Endothelial cell of umbilical vein (primary cell): ENCODE measurements around the gene TRMT61B. TPM values are rescaled to one million over a fixed set of nuclear protein-coding genes. Genes with fewer than 3 reads are reported as not detected.

Source experiments
- BruUV-seq: library from RNA; stranded (reverse); fragments of 400-500 nt; replicated peaks from 2 replicates; lab custom pipeline; 2021; lab: Mats Ljungman, UMichigan
- CTCF ChIA-PET: fragments of 300-600, 350-600 bp; sonication (Branson Sonifier 250); formaldehyde crosslinking; loops from one replicate; lab custom pipeline; 2021; ENCODE audit warnings: antibody characterized with exemption, inconsistent platforms; lab: Charles Lee
- POLR2A ChIA-PET: fragments of 300-600, 350-600 bp; sonication (Branson Sonifier 250); formaldehyde crosslinking; loops from one replicate; lab custom pipeline; 2021; ENCODE audit warnings: antibody characterized with exemption, inconsistent platforms; lab: Charles Lee
- DNase-seq: peaks from one replicate; pipeline ENCODE4 v3.0.0-alpha.2; 2011; ENCODE audit warnings: low read depth, low spot score
- FAIRE-seq: peaks from 2 replicates; lab custom pipeline; 2011; peaks lifted over from hg19 to GRCh38; lab: Jason Lieb, UNC
- H2AFZ ChIP-seq: 2 replicates; pipeline ENCODE4 v1.6.0; 2012; ENCODE audit warnings: low read depth, low read length, control low read depth, inconsistent platforms
- H3K27ac ChIP-seq: 2 replicates; pipeline ENCODE4 v1.5.1; 2011; ENCODE audit warnings: low read depth, mild to moderate bottlenecking, control low read depth, low read length, moderate library complexity; ENCODE audit not compliant: insufficient read depth
- H3K27me3 ChIP-seq, 2 experiments: 2 replicates each; pipeline versions ENCODE4 v1.6.0 to v1.6.1; 2011; ENCODE audit warnings: low read length in 2 of 2, mixed read lengths in 1 of 2; ENCODE audit not compliant: control insufficient read depth in 2 of 2, insufficient read depth in 2 of 2
- H3K36me3 ChIP-seq, 2 experiments: 2 replicates in 1 of 2; 3 replicates in 1 of 2; pipeline ENCODE4 v1.5.1; 2011; ENCODE audit warnings: low read length in 2 of 2, mild to moderate bottlenecking in 1 of 2, moderate library complexity in 1 of 2; ENCODE audit not compliant: control insufficient read depth in 2 of 2, insufficient read depth in 2 of 2; ENCODE audit errors: extremely low read depth in 1 of 2
- H3K4me1 ChIP-seq: 3 replicates; pipeline ENCODE4 v1.5.1; 2011; ENCODE audit warnings: mild to moderate bottlenecking, low read length; ENCODE audit not compliant: control insufficient read depth, insufficient read depth; ENCODE audit errors: extremely low read depth
- H3K4me2 ChIP-seq: 2 replicates; pipeline ENCODE4 v1.6.1; 2011; ENCODE audit warnings: low read length, control low read depth, mixed read lengths; ENCODE audit not compliant: insufficient read depth
- H3K4me3 ChIP-seq, 3 experiments: fragments of 200-600 bp in 1 of 3; sonication (generic), shearing (Covaris generic) in 1 of 3; replicated peaks in 1 of 3; 2 replicates each; pipeline ENCODE4 v1.5.1; 2011 to 2016; ENCODE audit warnings: control low read depth in 3 of 3, low read length in 3 of 3, mild to moderate bottlenecking in 2 of 3, inconsistent platforms in 1 of 3, low read depth in 1 of 3, moderate library complexity in 1 of 3; ENCODE audit not compliant: insufficient read depth in 1 of 3
- H3K79me2 ChIP-seq: 2 replicates; pipeline ENCODE4 v1.6.0; 2012; ENCODE audit warnings: low read length, inconsistent platforms; ENCODE audit not compliant: control insufficient read depth, insufficient read depth
- H3K9ac ChIP-seq: replicated peaks from 2 replicates; pipeline ENCODE3; 2011; ENCODE audit warnings: low read length, control low read depth; ENCODE audit not compliant: insufficient read depth; ENCODE audit errors: extremely low read depth
- H3K9me1 ChIP-seq: replicated peaks from 3 replicates; pipeline ENCODE4 v1.6.0; 2011; ENCODE audit warnings: mild to moderate bottlenecking, low read length; ENCODE audit not compliant: control insufficient read depth, insufficient read depth; ENCODE audit errors: extremely low read depth
- H3K9me3 ChIP-seq: replicated peaks from 2 replicates; pipeline ENCODE4 v1.5.1; 2012; ENCODE audit warnings: low read length, inconsistent platforms; ENCODE audit not compliant: control insufficient read depth, insufficient read depth
- H4K20me1 ChIP-seq: replicated peaks from 2 replicates; pipeline ENCODE3; 2011; ENCODE audit warnings: mild to moderate bottlenecking, low read length; ENCODE audit not compliant: control insufficient read depth, insufficient read depth; ENCODE audit errors: extremely low read depth
- EZH2 ChIP-seq: IDR thresholded peaks from 2 replicates; pipeline ENCODE4 v1.6.1; 2012; ENCODE audit warnings: borderline replicate concordance, low read depth, mild to moderate bottlenecking, moderate library complexity, low read length, inconsistent platforms; ENCODE audit not compliant: severe bottlenecking
- FOS ChIP-seq: IDR thresholded peaks from 2 replicates; pipeline ENCODE4 v1.6.1; 2011; ENCODE audit warnings: mild to moderate bottlenecking, low read length, moderate library complexity, borderline replicate concordance; ENCODE audit not compliant: insufficient read depth
- GATA2 ChIP-seq: IDR thresholded peaks from 2 replicates; pipeline ENCODE4 v1.7.0; 2011; ENCODE audit warnings: low read depth, mild to moderate bottlenecking, moderate library complexity, mixed read lengths, low read length; ENCODE audit not compliant: insufficient read length, insufficient read depth
- JUN ChIP-seq: IDR thresholded peaks from 2 replicates; pipeline ENCODE4 v1.6.1; 2011; ENCODE audit warnings: borderline replicate concordance, low read depth; ENCODE audit not compliant: insufficient read length, insufficient read depth
- MYC ChIP-seq: IDR thresholded peaks from one replicate; pipeline ENCODE4 v1.6.1; 2011; ENCODE audit warnings: mild to moderate bottlenecking, low read depth, low read length
- POLR2A ChIP-seq: IDR thresholded peaks from 2 replicates; pipeline ENCODE4 v1.6.1; 2012; ENCODE audit warnings: low read depth, mild to moderate bottlenecking, control low read depth, low read length
- POLR2AphosphoS5 ChIP-seq: IDR thresholded peaks from 2 replicates; pipeline ENCODE4 v1.6.1; 2012; ENCODE audit warnings: low read depth, mild to moderate bottlenecking, control low read depth, low read length, moderate library complexity; ENCODE audit not compliant: insufficient read depth
- dilution Hi-C: fragments of 300-500 bp; cut with MboI; formaldehyde crosslinking; loops from one replicate; pipeline ENCODE4 v1.15.0; 2019; ENCODE audit warnings: low sequenced_read_pairs; ENCODE audit not compliant: extremely low pct_ligation_motif_present
- intact Hi-C: fragments of 100-400 bp; cut with micrococcal nuclease; formaldehyde crosslinking; loops from one replicate; pipeline ENCODE4 v1.10.0; 2022
- polyA plus RNA-seq, 4 experiments: library from polyadenylated mRNA; depleted of rRNA in 3 of 4; stranded (reverse) in 3 of 4; unstranded in 1 of 4; fragments of >200 nt; gene quantifications; 2 replicates each; pipeline versions ENCODE4 v1.2.1 to v1.2.3, GENCODE V29; 2011 to 2012; ENCODE audit warnings: missing spikeins in 1 of 4
- total RNA-seq: library from RNA; stranded (reverse); gene quantifications from 2 replicates; pipeline ENCODE4 v1.2.3, GENCODE V29; 2021
- TF ChIP-seq, protein P1 (sequence below), 2 donors: IDR thresholded peaks; 1 replicate in 1 of 2; 2 replicates in 1 of 2; pipeline ENCODE4 v1.5.1; 2011; ENCODE audit warnings: low read length in 2 of 2, mild to moderate bottlenecking in 2 of 2, moderate library complexity in 2 of 2, control low read depth in 1 of 2, inconsistent platforms in 1 of 2, low read depth in 1 of 2; ENCODE audit not compliant: insufficient read depth in 1 of 2; ENCODE audit errors: extremely low read depth in 1 of 2
- TF ChIP-seq, protein P2 (sequence below): IDR thresholded peaks from 2 replicates; pipeline ENCODE4 v1.6.1; 2011; ENCODE audit not compliant: insufficient read depth, insufficient read length

TRMT61B gene
- total and polyA plus RNA-seq, 2 donors (not counting 3 experiments of a cell fraction or from before 2014, with no cell fraction given) = 4.6 to 13.6 TPM

- H4K20me1 ChIP-seq = no peaks in the 10 kb centered on the region
- POLR2A ChIA-PET = no interaction called here
- H3K27me3 ChIP-seq = no peaks in the 10 kb centered on the region
- CTCF ChIA-PET = interaction anchor here (0.6 to 1.7 kb wide), 4 partner anchors 15 to 59 kb away, joined by 3 to 7 read pairs (median 3); partner anchors contain the start of gene WDR43
- H3K9me1 ChIP-seq = no peaks in the 10 kb centered on the region
- FAIRE-seq (no peak), DNase-seq (no peak)
- H2AFZ ChIP-seq = no peak overlapping the region
- H3K4me2 ChIP-seq = no peak overlapping the region
- dilution Hi-C loops = no loop called here
- H3K9ac ChIP-seq = no peak overlapping the region
- H3K36me3 ChIP-seq = no peaks in the 10 kb centered on the region
- H3K4me3 ChIP-seq = no peak overlapping the region
- H3K4me1 ChIP-seq = peaks cover 3% of the 10 kb centered on the region
- TF ChIP-seq, protein P1, sequence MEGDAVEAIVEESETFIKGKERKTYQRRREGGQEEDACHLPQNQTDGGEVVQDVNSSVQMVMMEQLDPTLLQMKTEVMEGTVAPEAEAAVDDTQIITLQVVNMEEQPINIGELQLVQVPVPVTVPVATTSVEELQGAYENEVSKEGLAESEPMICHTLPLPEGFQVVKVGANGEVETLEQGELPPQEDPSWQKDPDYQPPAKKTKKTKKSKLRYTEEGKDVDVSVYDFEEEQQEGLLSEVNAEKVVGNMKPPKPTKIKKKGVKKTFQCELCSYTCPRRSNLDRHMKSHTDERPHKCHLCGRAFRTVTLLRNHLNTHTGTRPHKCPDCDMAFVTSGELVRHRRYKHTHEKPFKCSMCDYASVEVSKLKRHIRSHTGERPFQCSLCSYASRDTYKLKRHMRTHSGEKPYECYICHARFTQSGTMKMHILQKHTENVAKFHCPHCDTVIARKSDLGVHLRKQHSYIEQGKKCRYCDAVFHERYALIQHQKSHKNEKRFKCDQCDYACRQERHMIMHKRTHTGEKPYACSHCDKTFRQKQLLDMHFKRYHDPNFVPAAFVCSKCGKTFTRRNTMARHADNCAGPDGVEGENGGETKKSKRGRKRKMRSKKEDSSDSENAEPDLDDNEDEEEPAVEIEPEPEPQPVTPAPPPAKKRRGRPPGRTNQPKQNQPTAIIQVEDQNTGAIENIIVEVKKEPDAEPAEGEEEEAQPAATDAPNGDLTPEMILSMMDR (IDR thresholded peaks at IDR 0.05; ENCODE audit: extremely low read depth in 1 of 2, insufficient read depth in 1 of 2, low read depth in 1 of 2, low read length in 2 of 2) = no peak
- TF ChIP-seq EZH2 = no peak
- TF ChIP-seq POLR2AphosphoS5 = no peak
- no peak for TF ChIP-seq GATA2
- TF ChIP-seq FOS = no peak
- TF ChIP-seq JUN = no peak
- no peak for TF ChIP-seq POLR2A
- no peak for TF ChIP-seq MYC
- TF ChIP-seq, protein P2, sequence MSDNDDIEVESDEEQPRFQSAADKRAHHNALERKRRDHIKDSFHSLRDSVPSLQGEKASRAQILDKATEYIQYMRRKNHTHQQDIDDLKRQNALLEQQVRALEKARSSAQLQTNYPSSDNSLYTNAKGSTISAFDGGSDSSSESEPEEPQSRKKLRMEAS = no peak
- no peaks in the 10 kb centered on the region for H3K79me2 ChIP-seq
- intact Hi-C loops = no loop called here
- no peak overlapping the region for H3K27ac ChIP-seq
- H3K9me3 ChIP-seq = no peaks in the 10 kb centered on the region
- no TSS peak for BruUV-seq
Observed at GRCh38 chr2:28835781-28836180, 34.3 kb downstream of the TRMT61B start.
